HL-60/S4 (cell line): ENCODE results near the gene ZBTB2.
"Not testable (repeated sequence)": the region's sequence is repeated elsewhere in the genome, so short reads cannot be mapped to it uniquely, and the experiment has no call there.

Source experiments
- in situ Hi-C: fragments of 300-500 bp; cut with MboI; formaldehyde crosslinking; loops from 2 replicates; pipeline ENCODE4 v1.14.3; 2022; ENCODE audit warnings: low sequenced_read_pairs

Gene ZBTB2

GRCh38 chr6:151403919-151404308, 12.6 kb upstream of the ZBTB2 start:
- in situ Hi-C loops = no loop called here

GRCh38 chr6:151402228-151402627, 10.9 kb upstream of the ZBTB2 start:
- in situ Hi-C loops = no loop called here

GRCh38 chr6:151400473-151400872, 9.1 kb upstream of the ZBTB2 start:
- in situ Hi-C loops = no loop called here

- in situ Hi-C loops = no loop called here
Measured at GRCh38 chr6:151399679-151400078, 8.3 kb upstream of the ZBTB2 start.

- in situ Hi-C loops = no loop called here
Measured at GRCh38 chr6:151393410-151393809, 2.1 kb upstream of the ZBTB2 start.

- in situ Hi-C loops = no loop called here
Measured at GRCh38 chr6:151392427-151392826, 1.1 kb upstream of the ZBTB2 start.

GRCh38 chr6:151390851-151391470, 398 bp downstream of the ZBTB2 start:
- in situ Hi-C loops = no loop called here

GRCh38 chr6:151390276-151390850, 996 bp downstream of the ZBTB2 start:
- in situ Hi-C loops = no loop called here

- in situ Hi-C loops = no loop called here
Measured at GRCh38 chr6:151389618-151390275, 1.6 kb downstream of the ZBTB2 start.

- in situ Hi-C loops = no loop called here
Measured at GRCh38 chr6:151388997-151389617, 2.3 kb downstream of the ZBTB2 start.

GRCh38 chr6:151388236-151388635, 3.1 kb downstream of the ZBTB2 start:
- in situ Hi-C loops = no loop called here

- in situ Hi-C loops = no loop called here
Measured at GRCh38 chr6:151387175-151387970, 4.0 kb downstream of the ZBTB2 start.

GRCh38 chr6:151385177-151385576, 6.2 kb downstream of the ZBTB2 start:
- in situ Hi-C loops = no loop called here

- in situ Hi-C loops = no loop called here
Measured at GRCh38 chr6:151384151-151384550, 7.2 kb downstream of the ZBTB2 start.

GRCh38 chr6:151382631-151383030, 8.7 kb downstream of the ZBTB2 start:
- in situ Hi-C loops = not testable (repeated sequence)

- in situ Hi-C loops = no loop called here
Measured at GRCh38 chr6:151381722-151382121, 9.6 kb downstream of the ZBTB2 start.

GRCh38 chr6:151380848-151381205, 10.5 kb downstream of the ZBTB2 start:
- in situ Hi-C loops = no loop called here

- in situ Hi-C loops = no loop called here
Measured at GRCh38 chr6:151379933-151380847, 11.2 kb downstream of the ZBTB2 start.

- in situ Hi-C loops = no loop called here
Measured at GRCh38 chr6:151377095-151377494, 14.3 kb downstream of the ZBTB2 start.

- in situ Hi-C loops = no loop called here
Measured at GRCh38 chr6:151376440-151376839, 14.9 kb downstream of the ZBTB2 start.
